H9 (cell line): ENCODE results near the gene LHX4. TPM values are rescaled to one million over a fixed set of nuclear protein-coding genes. Genes with fewer than 3 reads are reported as not detected.

ENCODE experiments used
- DNase-seq: peaks from one replicate; pipeline ENCODE4 v3.0.0-alpha.2; 2017
- H2AFZ ChIP-seq: one replicate; pipeline ENCODE4 v1.6.1; 2013; ENCODE audit warnings: mild to moderate bottlenecking, low read length, control low read depth, moderate library complexity
- H2AK5ac ChIP-seq: 2 replicates; pipeline ENCODE4 v1.6.1; 2013; ENCODE audit warnings: low read length, control low read depth, mixed read lengths; ENCODE audit not compliant: insufficient read length
- H2BK120ac ChIP-seq: one replicate; pipeline ENCODE4 v1.6.1; 2013; ENCODE audit warnings: low read depth, mild to moderate bottlenecking, low read length, control low read depth, inconsistent platforms; ENCODE audit not compliant: poor library complexity, severe bottlenecking
- H2BK12ac ChIP-seq: 2 replicates; pipeline ENCODE4 v1.6.1; 2013; ENCODE audit warnings: low read length, control low read depth, mixed read lengths, low read depth; ENCODE audit not compliant: insufficient read length
- H2BK15ac ChIP-seq: 2 replicates; pipeline ENCODE4 v1.6.1; 2013; ENCODE audit warnings: low read depth, low read length, control low read depth
- H2BK20ac ChIP-seq: one replicate; pipeline ENCODE4 v1.6.1; 2013; ENCODE audit warnings: low read depth, mild to moderate bottlenecking, low read length, control low read depth, inconsistent platforms; ENCODE audit not compliant: poor library complexity, severe bottlenecking
- H2BK5ac ChIP-seq: 2 replicates; pipeline ENCODE4 v1.6.1; 2013; ENCODE audit warnings: low read length, control low read depth, mixed read lengths; ENCODE audit not compliant: insufficient read length
- H3K14ac ChIP-seq: 2 replicates; pipeline ENCODE4 v1.6.1; 2013; ENCODE audit warnings: low read length, control low read depth; ENCODE audit not compliant: insufficient read depth
- H3K18ac ChIP-seq: 2 replicates; pipeline ENCODE4 v1.6.1; 2013; ENCODE audit warnings: low read depth, mild to moderate bottlenecking, mixed read lengths, low read length, control low read depth; ENCODE audit not compliant: insufficient read length
- H3K23ac ChIP-seq: 2 replicates; pipeline ENCODE4 v1.6.1; 2013; ENCODE audit warnings: low read length, control low read depth, mixed read lengths, low read depth; ENCODE audit not compliant: insufficient read length
- H3K23me2 ChIP-seq: 2 replicates; pipeline ENCODE4 v1.6.1; 2013; ENCODE audit warnings: low read depth, mild to moderate bottlenecking, mixed read lengths, low read length, control low read depth; ENCODE audit not compliant: insufficient read length, poor library complexity, severe bottlenecking
- H3K27ac ChIP-seq: 2 replicates; pipeline ENCODE4 v1.5.1; 2013; ENCODE audit warnings: low read length, control low read depth, mixed read lengths, low read depth; ENCODE audit not compliant: insufficient read length
- H3K27me3 ChIP-seq: 2 replicates; pipeline ENCODE4 v1.6.1; 2013; ENCODE audit warnings: low read length, control low read depth, inconsistent platforms; ENCODE audit not compliant: insufficient read depth
- H3K4ac ChIP-seq: 2 replicates; pipeline ENCODE4 v1.6.1; 2013; ENCODE audit warnings: low read depth, mild to moderate bottlenecking, control low read depth, inconsistent platforms, low read length, moderate library complexity
- H3K4me1 ChIP-seq: 2 replicates; pipeline ENCODE4 v1.6.1; 2013; ENCODE audit warnings: low read length, control low read depth, inconsistent platforms; ENCODE audit not compliant: insufficient read depth
- H3K4me2 ChIP-seq: 2 replicates; pipeline ENCODE4 v1.6.1; 2013; ENCODE audit warnings: low read length, control low read depth, mixed read lengths; ENCODE audit not compliant: insufficient read length, insufficient read depth
- H3K56ac ChIP-seq: 2 replicates; pipeline ENCODE4 v1.6.1; 2013; ENCODE audit warnings: low read depth, mild to moderate bottlenecking, mixed read lengths, low read length, control low read depth; ENCODE audit not compliant: insufficient read length
- H3K79me1 ChIP-seq: 2 replicates; pipeline ENCODE4 v1.6.1; 2013; ENCODE audit warnings: low read depth, mild to moderate bottlenecking, moderate library complexity, low read length, control low read depth, inconsistent platforms; ENCODE audit not compliant: insufficient read depth, poor library complexity, severe bottlenecking
- H3K79me2 ChIP-seq: 2 replicates; pipeline ENCODE4 v1.6.1; 2013; ENCODE audit warnings: low read length, control low read depth, inconsistent platforms; ENCODE audit not compliant: insufficient read depth
- H3K9ac ChIP-seq: 2 replicates; pipeline ENCODE4 v1.6.1; 2013; ENCODE audit warnings: low read length, control low read depth, mixed read lengths; ENCODE audit not compliant: insufficient read length; ENCODE audit errors: extremely low read depth
- H3K9me3 ChIP-seq: one replicate; pipeline ENCODE4 v1.6.1; 2013; ENCODE audit warnings: low read depth, low read length, inconsistent platforms; ENCODE audit not compliant: control insufficient read depth
- H3T11ph ChIP-seq: one replicate; pipeline ENCODE4 v1.6.1; 2013; ENCODE audit warnings: mild to moderate bottlenecking, low read length, control low read depth, inconsistent platforms
- H4K20me1 ChIP-seq: one replicate; pipeline ENCODE4 v1.6.1; 2013; ENCODE audit not compliant: control insufficient read depth, insufficient read length, insufficient read depth
- H4K5ac ChIP-seq: 2 replicates; pipeline ENCODE4 v1.6.1; 2013; ENCODE audit warnings: low read depth, mild to moderate bottlenecking, mixed read lengths, low read length, control low read depth; ENCODE audit not compliant: insufficient read length
- H4K8ac ChIP-seq: replicated peaks from 2 replicates; pipeline ENCODE4 v1.6.1; 2013; ENCODE audit warnings: low read length, control low read depth, mixed read lengths, low read depth; ENCODE audit not compliant: insufficient read length
- H4K91ac ChIP-seq: 2 replicates; pipeline ENCODE4 v1.6.1; 2013; ENCODE audit warnings: low read depth, mild to moderate bottlenecking, moderate library complexity, mixed read lengths, low read length, control low read depth; ENCODE audit not compliant: insufficient read length
- H3K27ac Mint-ChIP-seq, 3 experiments: 2 replicates in 2 of 3; 3 replicates in 1 of 3; pipeline ENCODE4 v1.8.0; 2020 to 2021; ENCODE audit warnings: mixed read lengths in 3 of 3, mild to moderate bottlenecking in 1 of 3, moderate library complexity in 1 of 3
- H3K27me3 Mint-ChIP-seq: 2 replicates; pipeline ENCODE4 v1.8.0; 2021; ENCODE audit warnings: low read depth, mild to moderate bottlenecking, moderate library complexity, mixed read lengths
- H3K36me3 Mint-ChIP-seq, 3 experiments: 2 replicates in 2 of 3; 3 replicates in 1 of 3; pipeline ENCODE4 v1.8.0; 2020 to 2021; ENCODE audit warnings: low read depth in 3 of 3, mixed read lengths in 3 of 3; ENCODE audit not compliant: insufficient read depth in 1 of 3
- H3K4me1 Mint-ChIP-seq, 2 experiments: 2 replicates each; pipeline ENCODE4 v1.8.0; 2020; ENCODE audit warnings: mixed read lengths in 2 of 2
- H3K4me3 Mint-ChIP-seq, 2 experiments: 2 replicates in 1 of 2; 3 replicates in 1 of 2; pipeline ENCODE4 v1.8.0; 2020 to 2021; ENCODE audit warnings: mild to moderate bottlenecking in 2 of 2, mixed read lengths in 2 of 2, moderate library complexity in 1 of 2
- H3K9me3 Mint-ChIP-seq, 2 experiments: 2 replicates in 1 of 2; 3 replicates in 1 of 2; pipeline ENCODE4 v1.8.0; 2020; ENCODE audit warnings: mild to moderate bottlenecking in 2 of 2, mixed read lengths in 2 of 2, moderate library complexity in 1 of 2
- CTCF ChIP-seq: fragments of 200-600 bp; sonication (generic); conservative IDR thresholded peaks from 3 replicates; pipeline ENCODE4 v1.8.0; 2021; ENCODE audit warnings: antibody characterized with exemption, mild to moderate bottlenecking
- WGBS: extraction: QIAGEN DNeasy Blood & Tissue Kit; methylation state at CpG from one replicate; pipeline ENCODE4 v1.1.7; 2013; ENCODE audit warnings: missing lambda C conversion rate, low lambda C conversion rate, mixed read lengths; ENCODE audit not compliant: insufficient read length; ENCODE audit errors: extremely low coverage; 5-methylcytosine and 5-hydroxymethylcytosine counted together
- total RNA-seq: library from RNA; stranded (reverse); gene quantifications from 2 replicates; pipeline ENCODE4 v1.2.1, GENCODE V29; 2021

The LHX4 gene
- total RNA-seq, 1 experiment from 2014 or later: 1.9 TPM

DNA sequence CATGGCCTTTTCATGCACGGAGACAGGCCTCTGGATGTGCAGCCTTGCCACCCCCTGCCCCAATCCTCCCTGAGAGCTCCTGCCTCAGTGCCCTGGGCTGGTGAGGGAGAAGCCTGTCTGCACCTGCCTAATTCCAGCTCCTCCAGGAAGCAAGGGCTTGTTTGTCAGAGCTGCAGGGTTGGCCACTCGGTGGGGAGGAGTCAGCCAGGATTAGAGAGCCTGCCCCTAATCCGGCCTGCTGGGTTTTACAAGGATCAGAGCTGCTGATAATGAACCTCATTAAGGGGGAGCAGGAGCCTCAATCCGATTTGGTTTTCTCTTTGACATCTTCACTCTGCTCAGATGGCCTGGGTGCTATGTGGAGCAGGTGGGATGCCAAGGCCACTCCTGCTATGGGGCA, 31.9 kb upstream of the LHX4 start:
- Histone ChIP-seq H3K4me2 (no peak overlapping the region), H2BK15ac (no peak overlapping the region), H3K4me1 (no peaks in the 10 kb centered on the region), H3K56ac (no peak overlapping the region), H2AFZ (no peak overlapping the region), H3T11ph (no peak overlapping the region), H2BK120ac (no peak overlapping the region), H2BK20ac (no peak overlapping the region), H3K9me3 (no peaks in the 10 kb centered on the region), H4K8ac (no peak overlapping the region), H3K14ac (no peak overlapping the region), H3K4ac (no peak overlapping the region), H4K20me1 (no peaks in the 10 kb centered on the region), H4K5ac (no peak overlapping the region), H3K23ac (no peak overlapping the region), H3K23me2 (no peaks in the 10 kb centered on the region), H3K27me3 (no peaks in the 10 kb centered on the region), H2BK5ac (no peak overlapping the region), H2BK12ac (no peak overlapping the region), H3K27ac (no peak overlapping the region), H3K9ac (no peak overlapping the region), H3K79me1 (no peaks in the 10 kb centered on the region), H3K18ac (no peak overlapping the region), H3K79me2 (no peaks in the 10 kb centered on the region), H2AK5ac (no peak overlapping the region), H4K91ac (no peak overlapping the region)
- H3K4me1 Mint-ChIP-seq: peaks cover 6 to 31% of the 10 kb centered on the region in 2 experiments
- no peaks in the 10 kb centered on the region for H3K9me3 Mint-ChIP-seq
- no peak overlapping the region for H3K4me3 Mint-ChIP-seq
- DNase-seq: no peak
- TF ChIP-seq CTCF: no peak
- whole genome bisulfite sequencing: no CpG with 5 or more reads among the region's 4 CpGs
- peaks cover 7 to 30% (median 10%) of the 10 kb centered on the region in 3 experiments; a peak in 6 of 7 replicates for H3K36me3 Mint-ChIP-seq
- no peak overlapping the region for H3K27ac Mint-ChIP-seq
- no peaks in the 10 kb centered on the region; the same call in 1 of the 2 replicates for H3K27me3 Mint-ChIP-seq
